MCF 10A (cell line): ENCODE data around the gene HOXA6. TPM values are rescaled to one million over a fixed set of nuclear protein-coding genes. Genes with fewer than 3 reads are reported as not detected.

Experiments used
- BruUV-seq: library from RNA; stranded (reverse); fragments of 400-500 nt; replicated peaks from 2 replicates; lab custom pipeline; 2021; lab: Mats Ljungman, UMichigan
- CTCF ChIA-PET: fragments of 300-600 bp; sonication (Branson Sonifier 250); formaldehyde crosslinking; extraction: SDS; loops from one replicate; lab custom pipeline; 2021; ENCODE audit warnings: antibody characterized with exemption, inconsistent platforms; lab: Yijun Ruan, JAX
- POLR2A ChIA-PET: fragments of 300-600, 350-650 bp; sonication (Branson Sonifier 250); formaldehyde crosslinking; extraction: SDS; loops from one replicate; lab custom pipeline; 2020; ENCODE audit warnings: antibody characterized with exemption, inconsistent platforms; lab: Yijun Ruan, JAX
- DNase-seq: peaks from one replicate; pipeline ENCODE4 v3.0.0-alpha.2; 2018; ENCODE audit not compliant: unreplicated experiment
- H3K27ac Mint-ChIP-seq: one replicate; pipeline ENCODE4 v1.8.0; 2022; ENCODE audit warnings: mild to moderate bottlenecking, low read depth, mixed read lengths; ENCODE audit not compliant: unreplicated experiment
- H3K27me3 Mint-ChIP-seq: one replicate; pipeline ENCODE4 v1.8.0; 2022; ENCODE audit warnings: mixed read lengths; ENCODE audit not compliant: insufficient read depth, unreplicated experiment
- H3K36me3 Mint-ChIP-seq: one replicate; pipeline ENCODE4 v1.8.0; 2022; ENCODE audit warnings: mild to moderate bottlenecking, moderate library complexity, mixed read lengths; ENCODE audit not compliant: insufficient read depth, unreplicated experiment
- H3K4me1 Mint-ChIP-seq: one replicate; pipeline ENCODE4 v1.8.0; 2022; ENCODE audit warnings: mixed read lengths; ENCODE audit not compliant: insufficient read depth, unreplicated experiment
- H3K4me3 Mint-ChIP-seq: one replicate; pipeline ENCODE4 v1.8.0; 2022; ENCODE audit warnings: mild to moderate bottlenecking, moderate library complexity, mixed read lengths; ENCODE audit not compliant: unreplicated experiment
- H3K9me3 Mint-ChIP-seq: one replicate; pipeline ENCODE4 v1.8.0; 2022; ENCODE audit warnings: mixed read lengths; ENCODE audit not compliant: unreplicated experiment
- intact Hi-C: fragments of 100-400 bp; cut with micrococcal nuclease; formaldehyde crosslinking; loops from 2 replicates; pipeline ENCODE4 v1.14.1; 2022
- total RNA-seq: library from RNA; stranded (reverse); gene quantifications from 2 replicates; pipeline ENCODE4 v1.2.3, GENCODE V29; 2022
- TF ChIP-seq, protein P1 (sequence below): fragments of 200-600 bp; IDR thresholded peaks from one replicate; pipeline ENCODE4 v1.8.0; 2022; ENCODE audit warnings: antibody characterized with exemption, mild to moderate bottlenecking; ENCODE audit not compliant: unreplicated experiment

HOXA6 gene
- total RNA-seq, 1 experiment from 2014 or later = 0.96 TPM

GRCh38 chr7:27194002-27194352 lies 46.4 kb upstream of the HOXA6 start:
- TF ChIP-seq, protein P1, sequence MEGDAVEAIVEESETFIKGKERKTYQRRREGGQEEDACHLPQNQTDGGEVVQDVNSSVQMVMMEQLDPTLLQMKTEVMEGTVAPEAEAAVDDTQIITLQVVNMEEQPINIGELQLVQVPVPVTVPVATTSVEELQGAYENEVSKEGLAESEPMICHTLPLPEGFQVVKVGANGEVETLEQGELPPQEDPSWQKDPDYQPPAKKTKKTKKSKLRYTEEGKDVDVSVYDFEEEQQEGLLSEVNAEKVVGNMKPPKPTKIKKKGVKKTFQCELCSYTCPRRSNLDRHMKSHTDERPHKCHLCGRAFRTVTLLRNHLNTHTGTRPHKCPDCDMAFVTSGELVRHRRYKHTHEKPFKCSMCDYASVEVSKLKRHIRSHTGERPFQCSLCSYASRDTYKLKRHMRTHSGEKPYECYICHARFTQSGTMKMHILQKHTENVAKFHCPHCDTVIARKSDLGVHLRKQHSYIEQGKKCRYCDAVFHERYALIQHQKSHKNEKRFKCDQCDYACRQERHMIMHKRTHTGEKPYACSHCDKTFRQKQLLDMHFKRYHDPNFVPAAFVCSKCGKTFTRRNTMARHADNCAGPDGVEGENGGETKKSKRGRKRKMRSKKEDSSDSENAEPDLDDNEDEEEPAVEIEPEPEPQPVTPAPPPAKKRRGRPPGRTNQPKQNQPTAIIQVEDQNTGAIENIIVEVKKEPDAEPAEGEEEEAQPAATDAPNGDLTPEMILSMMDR = no peak
- no peak for DNase-seq
- no TSS peak for BruUV-seq
- CTCF ChIA-PET = interaction anchor here (0.5 to 2.8 kb wide), 6 partner anchors 7 to 904 kb away, joined by 3 to 21 read pairs (median 6); no protein-coding TSS in a partner anchor
- Mint-ChIP-seq H3K27ac (no peak overlapping the region), H3K9me3 (no peaks in the 10 kb centered on the region), H3K27me3 (peaks cover 32% of the 10 kb centered on the region), H3K4me1 (no peaks in the 10 kb centered on the region), H3K36me3 (no peaks in the 10 kb centered on the region), H3K4me3 (no peak overlapping the region)
- POLR2A ChIA-PET = interaction anchor here (1.7 kb wide), 1 partner anchor 581 kb away, joined by 4 read pairs; no protein-coding TSS in a partner anchor
- intact Hi-C loops = loop anchor here (10.0 kb wide), 1 partner anchor 1731 kb away; no protein-coding TSS in a partner anchor

DNA sequence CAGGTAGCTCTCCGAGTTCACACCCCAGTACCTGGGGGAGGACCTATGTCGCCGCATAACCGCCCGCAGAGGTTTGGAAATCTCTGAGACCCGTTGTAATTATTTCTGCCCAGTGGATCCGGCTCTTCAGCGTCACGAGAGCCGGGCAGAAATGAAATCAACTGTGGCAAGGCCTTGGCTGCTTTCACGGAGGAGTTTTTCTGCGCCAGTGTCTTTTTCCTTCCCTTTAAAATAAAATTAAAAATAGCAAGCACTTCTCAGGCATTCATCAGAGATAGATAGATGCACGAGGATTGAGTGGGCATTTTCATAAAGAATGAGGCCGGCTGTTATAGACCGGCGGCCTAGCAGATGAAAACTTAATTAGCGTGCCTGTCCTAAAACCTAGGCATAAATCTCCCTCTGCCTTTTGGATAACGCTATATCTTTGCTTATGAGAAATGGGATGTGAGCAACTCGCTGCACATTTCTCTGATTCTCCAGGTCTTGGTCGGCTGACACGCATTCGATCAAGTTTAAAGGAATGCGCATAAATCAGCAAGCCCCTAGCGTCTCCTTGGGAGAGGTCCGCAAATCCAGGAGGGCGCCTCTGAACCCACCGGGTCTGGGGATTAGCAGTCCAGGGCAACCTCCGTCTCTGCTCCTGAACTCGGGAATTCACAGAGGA lies 45.9 kb upstream of the HOXA6 start:
- no TSS peak for BruUV-seq
- H3K27me3 Mint-ChIP-seq = peaks cover 26% of the 10 kb centered on the region
- no peak overlapping the region for H3K27ac Mint-ChIP-seq
- no peak for DNase-seq
- intact Hi-C loops = loop anchor here (10.0 kb wide), 1 partner anchor 1731 kb away; no protein-coding TSS in a partner anchor
- CTCF ChIA-PET = interaction anchor here (0.9 to 1.1 kb wide), 2 partner anchors 375 to 551 kb away, joined by 3 to 4 read pairs; no protein-coding TSS in a partner anchor
- POLR2A ChIA-PET = no interaction called here
- TF ChIP-seq, protein P1 = no peak
- no peak overlapping the region for H3K4me3 Mint-ChIP-seq
- H3K9me3 Mint-ChIP-seq = no peaks in the 10 kb centered on the region
- H3K4me1 Mint-ChIP-seq = no peaks in the 10 kb centered on the region
- H3K36me3 Mint-ChIP-seq = no peaks in the 10 kb centered on the region

- Mint-ChIP-seq H3K36me3 (no peaks in the 10 kb centered on the region), H3K4me1 (no peaks in the 10 kb centered on the region), H3K27me3 (peaks cover 19% of the 10 kb centered on the region), H3K9me3 (no peaks in the 10 kb centered on the region), H3K27ac (no peak overlapping the region), H3K4me3 (no peak overlapping the region)
- ChIA-PET CTCF (interaction anchor here (3.2 kb wide), 1 partner anchor 14 kb away, joined by 10 read pairs; no protein-coding TSS in a partner anchor), POLR2A (no interaction called here)
- intact Hi-C loops = loop anchor here (10.0 kb wide), 1 partner anchor 1732 kb away; no protein-coding TSS in a partner anchor
- BruUV-seq = no TSS peak
- DNase-seq = no peak
- TF ChIP-seq, protein P1 = no peak
These were observed 45.2 kb upstream of the HOXA6 start for GRCh38 chr7:27192546-27193334.
